GM18520 (cell line): ENCODE results near the gene EML6.
"Not testable (repeated sequence)": the region's sequence is repeated elsewhere in the genome, so short reads cannot be mapped to it uniquely, and the experiment has no call there.

Experiments used
- ATAC-seq: cut with Tn5 transposase; IDR thresholded peaks from one replicate; pipeline ENCODE4 v1.9.1; 2021; ENCODE audit not compliant: unreplicated experiment

EML6 gene

DNA sequence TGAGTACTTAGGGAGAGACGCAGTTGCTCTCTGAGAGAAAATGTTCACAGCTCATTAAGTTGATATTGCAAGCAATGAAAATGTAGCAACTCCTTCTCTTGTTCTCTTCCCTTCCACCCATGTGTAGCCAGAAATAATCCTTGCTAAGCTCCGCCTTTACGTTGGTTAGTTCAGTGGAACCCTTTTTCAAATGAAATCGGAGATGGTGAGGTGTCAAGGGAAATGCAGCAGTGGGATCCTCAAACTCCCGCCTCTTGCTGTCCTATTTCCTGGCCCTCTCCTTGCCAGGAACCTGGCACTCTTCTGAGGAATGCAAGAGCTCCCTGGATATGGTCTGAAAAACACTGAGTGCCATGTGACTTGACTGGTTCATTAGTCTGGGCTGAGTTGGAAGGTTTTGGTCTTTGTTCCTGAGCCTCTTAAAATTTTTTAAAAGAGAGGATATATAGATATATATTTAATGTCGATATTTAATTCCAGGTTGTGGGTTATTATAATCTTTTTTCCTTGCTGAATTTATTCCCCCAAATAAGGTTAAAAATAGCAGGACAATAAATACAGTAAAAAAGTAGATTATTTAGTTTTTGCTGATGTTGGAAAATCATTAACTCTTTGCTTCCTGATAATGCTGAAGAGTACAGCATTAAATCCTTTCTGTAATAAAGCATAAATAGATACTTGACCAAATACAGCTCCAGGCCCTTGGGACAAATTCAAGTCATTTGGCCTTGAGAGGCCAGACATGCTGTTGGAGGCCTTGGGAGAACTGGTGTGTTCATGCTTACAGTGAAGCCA lies 116.2 kb downstream of the EML6 start:
- ATAC-seq, result no peak

DNA sequence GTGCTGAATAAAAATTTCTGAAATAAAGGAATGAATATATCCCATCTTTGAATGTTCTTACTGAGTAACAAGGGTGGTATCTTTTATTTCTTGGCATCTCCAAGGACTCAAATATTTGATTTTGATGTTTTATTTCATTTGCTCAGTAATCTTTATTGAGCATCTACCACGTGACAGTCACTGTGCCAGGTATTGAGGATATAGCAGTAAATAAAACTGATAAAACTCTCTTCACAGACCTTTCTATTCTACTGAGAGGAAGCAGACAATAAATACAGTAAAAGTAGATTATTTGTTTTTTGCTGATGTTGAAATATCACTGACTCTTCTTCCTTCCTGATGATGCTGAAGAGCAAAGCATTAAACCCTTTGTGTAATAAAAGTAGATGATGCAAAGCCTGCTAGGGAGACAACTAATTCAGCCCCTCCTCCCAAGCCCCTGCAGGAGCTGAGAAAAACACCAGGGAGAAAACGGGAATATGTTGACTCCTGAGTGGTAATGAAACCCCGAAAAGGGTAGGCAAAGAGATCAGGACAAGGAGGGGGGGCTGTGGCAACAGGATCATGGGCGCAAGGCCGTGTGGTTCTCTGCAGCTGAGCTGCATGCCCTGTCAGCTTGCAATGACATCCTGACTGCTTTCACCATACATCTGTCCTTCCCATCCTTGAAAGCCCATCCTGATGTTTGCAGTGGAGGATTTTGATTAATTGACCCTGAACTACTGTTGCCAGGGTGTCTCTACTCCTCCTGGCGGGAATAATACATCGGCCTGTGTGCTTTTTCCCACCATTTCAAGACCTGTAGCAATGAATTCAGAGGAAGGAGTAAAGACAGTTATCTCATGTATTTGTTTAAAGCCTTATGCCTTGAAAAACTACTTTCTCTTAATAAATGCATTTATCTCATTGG lies 117.4 kb downstream of the EML6 start:
- ATAC-seq, result no peak

DNA sequence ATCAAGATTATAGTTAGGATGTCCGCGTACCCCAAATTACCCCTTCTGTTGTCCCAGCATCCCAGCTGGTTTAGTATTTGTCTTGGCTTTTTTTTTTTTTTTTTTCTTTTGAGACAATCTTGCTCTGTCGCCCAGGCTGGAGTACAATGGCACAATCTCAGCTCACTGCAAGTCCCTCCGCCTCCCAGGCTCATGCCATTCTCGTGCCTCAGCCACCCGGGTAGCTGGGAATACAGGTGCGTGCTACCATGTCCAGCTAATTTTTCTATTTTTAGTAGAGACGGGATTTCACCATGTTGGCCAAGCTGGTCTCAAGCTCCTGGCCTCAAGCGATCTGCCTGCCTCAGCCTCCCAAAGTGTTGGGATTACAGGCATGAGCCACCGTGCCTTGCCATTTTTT lies 118.0 kb downstream of the EML6 start:
- not testable (repeated sequence) for ATAC-seq

- no peak for ATAC-seq
Observed at GRCh38 chr2:54845094-54845493, 121.6 kb downstream of the EML6 start.

GRCh38 chr2:54845514-54845913 lies 122.1 kb downstream of the EML6 start:
- ATAC-seq, result no peak

DNA sequence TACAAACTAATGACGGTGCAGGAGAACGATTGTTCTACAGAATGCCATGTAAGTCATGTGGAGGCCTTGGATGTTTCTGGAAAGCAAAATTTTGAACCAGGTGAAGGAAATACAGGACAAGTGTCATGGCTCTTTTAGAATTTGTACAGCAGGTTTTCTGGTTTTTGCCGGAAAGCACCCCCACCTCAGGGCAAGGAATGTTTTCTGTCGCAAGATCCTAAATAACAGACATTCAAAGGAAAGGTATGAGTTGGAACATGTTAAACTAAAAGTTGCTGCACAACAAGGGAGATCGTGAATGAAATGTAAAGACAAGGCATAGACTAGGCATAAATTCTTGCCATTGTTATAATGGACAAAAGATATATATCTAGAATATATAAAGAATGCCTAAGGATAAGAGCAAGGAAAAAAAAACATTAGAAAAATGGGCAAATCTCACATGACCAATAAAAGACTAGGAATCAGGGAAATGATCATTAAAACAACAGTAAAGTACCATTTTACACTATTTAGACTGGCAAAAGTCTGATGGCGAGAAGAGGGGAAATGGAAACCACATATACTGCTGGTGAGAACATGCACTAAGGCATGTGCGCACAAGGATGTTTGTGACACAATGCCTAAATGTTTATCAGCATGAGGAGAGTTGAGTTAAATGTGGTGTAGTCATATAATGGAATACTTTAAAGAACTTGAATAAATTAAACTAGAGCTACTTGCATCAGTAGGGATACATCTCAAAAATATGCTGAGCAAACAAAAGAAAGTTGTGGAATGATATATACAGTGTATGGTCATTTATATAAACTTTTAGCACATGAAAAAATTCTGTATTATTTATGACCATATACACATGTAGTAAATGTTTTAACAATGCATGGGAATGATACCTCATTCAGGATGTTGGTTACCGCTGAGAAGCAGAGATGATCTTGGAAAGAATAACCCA lies 127.0 kb downstream of the EML6 start:
- ATAC-seq, result no peak

- ATAC-seq, result no peak
Observed at GRCh38 chr2:54853616-54854310, 130.3 kb downstream of the EML6 start.

GRCh38 chr2:54855434-54855833 lies 132.0 kb downstream of the EML6 start:
- no peak for ATAC-seq

DNA sequence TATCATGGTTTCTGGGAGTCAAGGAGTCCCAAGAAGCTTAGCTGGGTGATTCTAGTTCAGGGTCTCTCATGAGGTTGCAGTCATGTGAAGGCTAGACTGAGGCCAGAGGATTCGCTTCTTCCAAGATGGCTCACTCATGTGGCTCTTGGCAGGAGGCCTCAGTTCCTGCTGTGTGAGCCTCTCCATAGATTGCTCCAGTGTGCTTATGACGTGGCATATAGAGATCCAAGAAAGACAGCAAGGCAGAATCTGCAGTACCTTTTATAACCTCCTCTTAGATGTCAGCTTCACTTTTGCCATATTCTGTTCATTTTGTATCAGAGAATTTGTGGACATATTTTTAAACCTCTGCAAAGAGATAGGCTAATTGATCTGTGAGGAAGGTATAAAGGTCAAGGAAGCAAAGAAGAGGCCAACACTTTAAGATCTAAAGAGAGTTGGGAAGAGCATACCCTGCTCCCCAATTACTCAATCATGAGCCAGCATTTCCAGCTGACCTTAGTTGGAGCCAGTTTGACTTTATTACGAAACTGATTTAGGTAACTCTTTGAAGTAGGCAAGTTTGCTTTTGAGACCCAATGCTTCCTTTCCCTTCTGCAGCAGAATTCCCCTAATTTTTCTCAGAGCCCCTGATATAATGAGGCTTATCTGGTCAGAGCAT lies 134.7 kb downstream of the EML6 start:
- ATAC-seq, result no peak

GRCh38 chr2:54859416-54859815 lies 136.0 kb downstream of the EML6 start:
- ATAC-seq, result no peak

DNA sequence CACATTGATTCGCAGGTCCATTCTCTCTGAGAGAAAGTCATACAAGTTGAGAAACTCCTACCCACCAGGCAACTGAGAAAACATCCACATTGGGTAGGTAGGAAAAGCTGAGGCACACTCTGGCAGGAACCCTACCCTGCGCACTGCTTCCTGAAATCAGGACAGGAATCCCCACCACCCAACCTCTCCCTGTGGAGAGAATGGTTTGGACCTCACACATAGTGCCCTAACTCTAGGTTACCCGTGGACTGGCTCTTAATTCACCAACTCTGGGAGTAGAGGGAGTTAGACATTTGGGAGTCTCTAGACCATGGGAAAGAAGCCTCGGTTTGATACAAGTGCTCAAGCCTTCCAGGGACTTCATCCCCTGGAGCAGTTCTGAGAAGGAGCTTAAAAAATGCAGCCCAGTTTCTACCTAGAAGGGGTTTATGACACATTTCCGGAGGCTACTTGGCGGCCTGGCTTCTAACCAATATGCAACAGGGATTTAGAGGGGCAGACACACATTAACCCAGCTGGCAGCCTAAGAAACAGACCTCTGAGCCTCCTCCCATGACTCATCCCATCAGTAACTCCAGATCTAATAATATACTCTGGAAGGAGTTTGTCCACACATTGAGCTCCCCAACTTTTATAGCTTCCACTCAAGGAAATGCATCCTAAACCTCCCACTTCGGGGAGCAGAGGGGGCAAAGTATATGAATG lies 136.7 kb downstream of the EML6 start:
- no peak for ATAC-seq

DNA sequence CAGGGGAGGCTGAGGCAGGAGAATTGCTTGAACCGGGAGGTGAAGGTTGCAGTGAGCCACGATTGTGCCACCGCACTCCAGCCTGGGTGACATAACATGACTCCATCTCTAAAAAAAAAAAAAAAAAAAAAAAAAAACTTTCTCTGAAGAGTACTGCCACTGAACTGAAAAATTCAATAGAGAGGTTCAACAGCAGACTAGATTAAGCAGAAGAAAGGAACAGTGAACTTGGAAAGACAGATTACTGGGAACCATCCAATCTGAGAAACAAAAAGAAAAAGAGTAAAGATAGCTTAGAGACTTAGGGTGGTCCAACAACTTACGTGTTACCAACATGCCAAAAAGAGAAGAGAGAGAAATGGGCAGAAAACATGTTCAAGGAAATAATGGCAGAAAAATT lies 138.8 kb downstream of the EML6 start:
- no peak for ATAC-seq

DNA sequence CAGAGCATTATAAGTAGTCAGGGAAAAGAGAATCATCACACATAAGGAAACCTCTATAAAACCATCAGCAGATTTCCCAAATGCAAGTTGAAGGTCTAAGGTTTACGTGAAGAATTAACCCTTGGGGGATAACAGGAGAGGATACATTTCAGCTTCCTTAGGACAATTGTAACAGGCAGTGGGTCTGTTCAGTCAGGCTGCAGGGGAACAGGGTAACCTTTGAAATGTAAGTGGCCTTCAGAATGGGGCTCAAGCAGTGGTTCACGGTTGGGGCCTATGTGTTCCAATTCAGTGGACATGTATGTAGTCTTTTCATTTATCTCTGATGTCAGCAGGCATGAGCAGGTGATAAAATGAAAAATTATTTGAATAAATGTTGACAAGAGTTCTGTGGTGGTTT lies 139.3 kb downstream of the EML6 start:
- ATAC-seq, result no peak

GRCh38 chr2:54863660-54864059 lies 140.2 kb downstream of the EML6 start:
- no peak for ATAC-seq

- ATAC-seq, result no peak
Observed at GRCh38 chr2:54864096-54864495, 140.6 kb downstream of the EML6 start.

- ATAC-seq, result no peak
Observed at GRCh38 chr2:54864727-54865126, 141.3 kb downstream of the EML6 start.

DNA sequence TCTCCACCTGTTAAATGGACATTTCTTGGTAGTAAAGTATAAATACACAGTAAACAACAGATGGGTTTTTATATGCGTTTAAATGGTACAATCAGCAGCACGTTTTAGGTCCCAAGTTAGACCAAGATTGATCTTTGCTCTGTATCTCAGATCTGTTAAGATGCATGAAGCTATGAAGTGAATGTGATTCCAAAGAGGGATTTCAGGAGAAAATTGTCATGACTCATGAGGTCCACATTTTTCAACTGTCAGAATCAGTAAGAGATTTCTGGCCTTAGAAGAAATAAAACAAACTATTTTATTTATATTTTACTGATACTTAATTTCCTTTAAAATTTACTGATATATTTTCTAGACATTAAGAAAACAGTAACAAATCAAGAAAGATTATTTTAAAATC lies 142.7 kb downstream of the EML6 start:
- no peak for ATAC-seq

DNA sequence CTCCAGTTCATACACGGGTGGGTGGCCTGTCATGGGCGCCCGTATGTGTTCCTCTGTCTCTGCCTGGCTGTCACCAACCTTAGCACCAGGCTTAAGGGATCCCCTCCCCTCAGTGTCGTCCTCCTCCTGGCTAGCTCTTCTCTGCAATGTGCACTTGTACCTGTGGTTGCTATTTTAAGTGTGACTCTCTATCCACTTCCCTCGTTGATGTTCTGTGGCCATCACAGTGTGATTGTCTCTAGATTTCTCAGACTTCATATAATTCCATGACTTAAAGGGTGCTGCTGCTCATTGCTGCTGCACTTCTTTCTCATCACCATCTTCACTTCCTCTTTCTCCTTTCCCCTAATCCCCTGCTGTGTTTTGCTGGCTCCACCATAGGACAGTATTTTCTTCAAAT lies 143.4 kb downstream of the EML6 start:
- ATAC-seq, result peak; percentile 66

DNA sequence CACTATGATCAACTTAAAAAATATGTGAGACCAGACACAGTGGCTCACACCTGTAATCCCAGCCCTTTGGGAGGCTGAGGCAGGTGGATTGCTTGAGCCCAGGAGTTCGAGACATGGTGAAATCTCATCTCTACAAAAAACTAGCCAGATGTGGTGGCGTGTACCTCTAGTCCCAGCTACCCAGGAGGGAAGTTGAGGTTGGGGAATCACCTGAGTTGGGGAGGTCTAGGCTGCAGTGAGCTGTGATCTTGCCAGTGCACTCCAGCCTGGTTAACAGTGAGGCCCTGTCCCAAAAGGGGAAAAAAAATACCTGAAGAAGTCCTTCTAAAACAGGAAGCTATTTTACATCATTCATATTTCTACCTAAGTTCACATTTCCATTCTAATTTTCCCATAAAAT lies 144.0 kb downstream of the EML6 start:
- ATAC-seq, result no peak
